HG03469 (cell line): ENCODE measurements around the gene AKAP13.
A peak's percentile ranks its signal among the peaks of the same experiment; 100 is the strongest.

Source experiments
- ATAC-seq: cut with Tn5 transposase; IDR thresholded peaks from one replicate; pipeline ENCODE4 v1.9.1; 2021; ENCODE audit warnings: mild to moderate bottlenecking, moderate library complexity, moderate number of reproducible peaks; ENCODE audit not compliant: unreplicated experiment

AKAP13 gene

DNA sequence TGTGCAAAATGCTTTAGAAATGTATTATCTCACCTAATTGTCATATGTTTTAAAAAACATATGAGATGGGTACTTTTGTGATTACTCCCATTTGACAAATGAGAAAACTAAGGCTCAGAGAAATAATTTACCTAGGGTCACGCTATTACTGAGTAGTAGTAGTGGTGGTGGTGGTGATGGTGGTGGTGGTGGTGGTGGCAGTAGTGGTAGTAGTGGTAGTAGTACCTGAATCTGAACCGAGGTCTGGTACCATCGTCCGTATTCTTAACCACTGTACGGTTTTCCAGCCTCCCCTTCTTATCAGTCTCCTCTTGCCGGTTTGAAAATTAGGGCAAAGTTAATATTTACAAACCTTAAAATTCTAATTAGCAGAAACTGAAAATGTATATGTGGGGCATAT, 311.9 kb downstream of the AKAP13 start:
- no peak for ATAC-seq

DNA sequence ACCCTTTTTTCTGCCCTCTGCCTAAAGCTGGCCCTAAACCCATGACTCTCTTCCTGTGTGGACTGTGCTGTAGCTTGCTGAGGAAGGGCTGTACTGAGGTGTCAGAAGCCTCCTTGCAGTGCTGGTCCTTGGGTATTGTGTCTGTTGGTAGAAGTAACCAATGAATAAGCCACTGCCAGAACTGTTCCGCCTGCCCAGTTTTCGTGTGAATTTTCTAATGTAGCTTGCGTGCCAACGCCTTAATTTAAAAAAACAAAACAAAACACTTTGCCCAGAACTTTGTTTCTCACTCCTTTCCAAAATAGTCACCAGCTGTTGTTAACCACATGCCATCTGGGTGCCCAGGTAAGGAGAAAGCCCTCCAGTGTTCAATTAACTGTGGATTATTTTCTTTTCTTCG, 312.5 kb downstream of the AKAP13 start:
- peak; percentile 40 for ATAC-seq

DNA sequence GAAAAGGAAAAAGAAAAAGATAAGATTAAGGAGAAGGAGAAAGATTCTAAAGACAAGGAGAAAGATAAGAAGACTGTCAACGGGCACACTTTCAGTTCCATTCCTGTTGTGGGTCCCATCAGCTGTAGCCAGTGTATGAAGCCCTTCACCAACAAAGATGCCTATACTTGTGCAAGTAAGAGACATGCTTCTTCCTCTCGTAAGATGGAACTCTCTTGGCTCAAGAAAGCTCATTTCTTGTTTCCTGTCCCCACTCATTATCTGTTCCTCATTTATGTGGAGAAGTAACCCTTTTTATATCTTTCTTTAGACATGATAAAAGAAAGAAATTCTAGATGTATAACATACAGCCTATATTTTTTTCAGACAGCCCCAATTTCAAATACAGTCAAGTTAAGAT, 312.9 kb downstream of the AKAP13 start:
- ATAC-seq: no peak

DNA sequence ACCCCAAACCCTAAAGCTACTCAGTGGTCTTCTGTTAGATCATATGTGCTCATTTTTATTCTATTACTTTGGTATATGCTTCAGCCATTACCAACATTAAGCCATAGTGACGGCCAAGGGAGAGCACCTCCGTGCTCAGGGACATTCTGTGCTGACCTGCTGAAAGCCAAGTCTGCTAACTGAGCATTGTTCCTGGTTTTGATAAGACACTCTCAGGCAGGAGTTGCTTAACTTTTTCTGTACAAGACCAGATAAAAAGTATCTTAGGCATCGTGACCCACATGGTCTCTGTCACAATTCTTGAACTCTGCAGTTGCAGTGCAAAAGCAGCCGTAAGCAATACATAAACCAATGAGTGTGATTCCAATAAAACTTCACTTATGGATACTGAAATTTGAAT, 313.7 kb downstream of the AKAP13 start:
- no peak for ATAC-seq

DNA sequence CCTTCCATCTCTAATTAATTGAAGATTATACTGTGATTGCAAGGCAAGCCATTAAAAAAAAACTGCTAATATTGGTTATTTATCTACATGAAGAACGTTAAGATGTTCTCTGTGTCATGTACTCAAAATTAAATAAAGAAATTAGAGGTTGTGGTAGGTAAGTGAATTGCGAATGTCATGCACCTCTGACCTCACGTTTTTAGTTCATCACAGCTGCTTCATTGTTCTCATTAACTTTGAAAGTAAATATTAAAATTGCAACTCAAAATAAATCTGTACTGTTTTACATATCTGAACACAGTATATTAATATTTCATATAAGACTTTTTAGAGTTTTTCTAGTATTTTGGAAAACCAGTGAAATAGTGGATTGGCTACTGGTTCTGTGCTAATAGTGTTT, 320.4 kb downstream of the AKAP13 start:
- ATAC-seq: no peak

DNA sequence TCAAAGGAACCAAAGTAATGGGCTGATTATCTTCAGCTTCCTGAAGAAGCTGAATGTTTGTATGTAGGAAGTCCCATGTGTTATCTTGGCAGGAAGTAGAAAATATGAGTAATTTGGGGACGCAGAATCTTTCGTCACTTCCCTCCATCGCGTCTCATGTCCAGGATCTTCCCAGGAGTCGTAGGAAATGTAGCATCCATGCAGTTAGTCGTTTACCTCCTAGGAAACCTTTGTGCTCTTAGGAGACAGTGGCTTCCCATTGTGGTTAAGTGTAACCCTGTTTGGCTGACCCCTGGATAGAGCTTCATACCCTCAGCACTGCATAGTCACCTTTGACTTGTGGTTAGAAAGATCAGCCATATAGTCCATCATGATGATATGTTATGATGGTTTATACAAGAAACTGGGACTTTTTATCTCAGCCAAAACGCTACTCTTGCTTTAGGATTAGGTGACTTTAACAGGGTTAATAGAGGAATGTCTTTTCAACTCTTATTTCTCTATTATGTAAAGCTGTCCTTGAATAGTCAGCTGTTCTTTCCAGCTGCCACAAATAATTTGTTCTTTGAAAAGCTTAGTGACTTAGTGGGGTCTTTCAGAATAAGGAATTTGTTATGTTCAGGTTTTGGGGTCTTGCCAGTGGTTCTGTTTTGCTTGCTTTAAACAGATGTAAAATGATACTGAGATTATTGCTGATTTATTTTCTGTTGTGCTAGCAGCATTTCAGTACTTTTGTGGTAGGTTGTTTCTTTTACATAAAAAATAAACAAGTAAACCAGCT, 322.1 kb downstream of the AKAP13 start:
- ATAC-seq: no peak

DNA sequence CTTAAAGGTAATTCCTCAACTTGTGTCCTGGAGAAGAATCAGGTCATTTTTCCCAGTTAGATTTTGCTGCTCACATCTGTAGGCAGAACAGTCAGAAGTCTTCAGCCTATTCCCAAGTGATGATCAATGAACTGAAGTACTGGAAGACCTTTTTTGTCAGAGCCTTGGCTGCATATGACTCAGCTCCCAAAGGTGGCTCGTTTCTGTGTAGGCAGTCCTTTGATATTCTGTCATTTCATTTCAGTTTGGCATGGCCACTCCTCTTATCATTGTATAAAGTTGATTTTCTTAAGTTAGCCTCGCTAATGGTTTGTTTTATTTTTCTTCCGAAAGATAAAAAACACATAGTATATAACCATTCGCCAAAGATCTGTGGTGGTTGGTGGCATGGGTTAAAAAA, 323.7 kb downstream of the AKAP13 start:
- ATAC-seq: no peak

DNA sequence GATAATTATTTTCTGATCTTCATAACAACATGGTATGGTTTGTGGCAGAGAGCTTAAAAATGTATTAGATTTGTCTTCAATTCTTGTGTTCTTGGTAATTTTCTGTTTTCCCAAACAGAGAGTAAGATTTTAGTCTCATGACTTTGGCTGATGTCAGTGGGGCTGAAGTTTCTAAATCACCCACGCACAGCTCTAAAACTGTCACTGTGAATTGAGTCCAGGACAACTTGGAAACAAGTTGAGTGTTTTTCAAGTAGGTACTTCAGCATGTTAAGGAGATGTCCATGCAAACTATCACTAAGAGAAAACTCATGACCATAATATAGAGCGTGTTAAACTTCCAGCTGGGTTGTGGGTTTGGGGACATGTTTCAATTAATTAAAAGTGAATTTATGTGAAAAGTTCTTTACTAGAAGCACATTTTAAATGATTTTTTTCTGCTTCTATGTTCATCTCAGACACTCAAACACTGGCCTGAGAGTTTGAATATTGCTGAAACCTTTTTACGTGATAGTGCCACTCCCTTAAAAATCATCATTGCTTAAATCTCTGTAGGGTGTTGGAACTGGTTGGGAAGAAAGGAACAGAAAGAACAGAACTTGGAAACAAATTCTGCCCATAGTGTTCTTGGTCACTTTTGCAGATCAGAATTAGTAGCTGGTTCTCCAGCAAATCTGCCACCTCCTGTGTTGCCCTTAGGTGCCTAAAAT, 324.5 kb downstream of the AKAP13 start:
- ATAC-seq: no peak

DNA sequence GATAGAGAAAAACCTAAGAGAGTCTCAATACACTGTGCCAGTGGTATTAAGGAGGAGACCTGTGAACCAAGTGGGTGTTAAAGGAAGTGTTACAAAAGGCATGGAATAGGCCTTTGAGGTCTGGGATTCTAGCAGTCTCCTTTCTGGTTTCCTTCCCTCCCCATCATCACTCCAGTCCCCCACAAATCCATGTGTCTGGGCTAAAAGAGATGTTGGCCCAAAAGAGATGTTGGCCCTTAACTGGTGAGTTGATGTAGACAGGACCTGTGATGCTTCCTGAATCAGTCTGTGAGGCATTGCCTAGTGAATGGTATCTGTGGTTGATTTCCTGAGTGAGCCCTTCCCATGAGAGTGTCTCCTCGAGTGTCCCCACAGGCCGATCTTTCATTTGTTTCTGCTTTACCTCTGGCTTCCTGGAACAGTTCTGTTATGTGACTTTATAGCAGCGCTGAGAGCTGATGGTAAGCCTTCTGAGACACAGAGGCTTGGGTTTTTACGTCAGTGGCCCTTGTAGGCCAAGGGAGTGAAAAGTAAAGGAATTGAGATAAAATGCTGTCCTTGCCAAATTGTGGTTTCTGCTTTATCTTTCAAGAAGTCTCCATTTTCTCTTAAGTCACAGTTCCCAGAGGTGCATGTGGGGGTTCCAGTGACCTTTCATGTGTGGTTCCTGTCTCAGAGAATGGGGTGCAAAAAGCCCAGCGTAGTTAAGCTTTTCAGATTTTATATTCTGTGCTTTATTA, 326.5 kb downstream of the AKAP13 start:
- no peak for ATAC-seq

DNA sequence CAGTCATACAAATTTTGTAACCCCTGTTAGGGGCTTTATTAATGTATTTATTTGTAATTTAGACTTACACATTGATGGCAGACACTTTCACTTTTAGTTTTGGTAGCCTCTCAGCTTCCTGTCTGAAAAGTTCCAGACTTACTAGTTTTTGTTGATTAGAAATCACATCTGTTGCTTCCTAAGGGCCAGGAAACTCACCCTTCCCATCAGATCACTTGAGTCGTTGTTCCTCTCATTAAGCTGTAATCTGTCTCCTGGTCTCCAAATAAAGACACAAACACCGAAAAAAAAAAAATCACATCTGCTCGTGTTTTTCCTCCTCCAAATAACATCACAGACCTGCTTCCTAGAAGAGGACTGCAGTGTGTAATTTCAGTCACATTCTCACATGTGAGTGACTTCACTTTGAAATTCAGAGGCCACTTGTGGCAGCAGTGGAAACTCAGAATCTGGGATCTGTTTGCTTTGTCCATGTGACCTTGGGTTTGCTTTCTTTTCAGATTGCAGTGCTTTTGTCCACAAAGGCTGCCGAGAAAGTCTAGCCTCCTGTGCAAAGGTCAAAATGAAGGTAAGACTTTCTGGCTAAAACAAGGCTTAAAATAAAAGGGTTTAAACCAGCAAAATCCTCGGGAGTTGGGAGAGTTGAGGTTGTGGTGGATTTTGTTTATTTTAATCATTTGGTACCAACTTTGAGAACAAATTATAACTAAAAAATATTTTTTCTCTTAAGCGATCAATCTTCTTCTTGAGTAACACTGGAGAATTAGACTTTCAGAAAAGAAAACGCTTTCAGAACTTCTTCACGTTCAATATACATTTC, 327.3 kb downstream of the AKAP13 start:
- no peak for ATAC-seq

DNA sequence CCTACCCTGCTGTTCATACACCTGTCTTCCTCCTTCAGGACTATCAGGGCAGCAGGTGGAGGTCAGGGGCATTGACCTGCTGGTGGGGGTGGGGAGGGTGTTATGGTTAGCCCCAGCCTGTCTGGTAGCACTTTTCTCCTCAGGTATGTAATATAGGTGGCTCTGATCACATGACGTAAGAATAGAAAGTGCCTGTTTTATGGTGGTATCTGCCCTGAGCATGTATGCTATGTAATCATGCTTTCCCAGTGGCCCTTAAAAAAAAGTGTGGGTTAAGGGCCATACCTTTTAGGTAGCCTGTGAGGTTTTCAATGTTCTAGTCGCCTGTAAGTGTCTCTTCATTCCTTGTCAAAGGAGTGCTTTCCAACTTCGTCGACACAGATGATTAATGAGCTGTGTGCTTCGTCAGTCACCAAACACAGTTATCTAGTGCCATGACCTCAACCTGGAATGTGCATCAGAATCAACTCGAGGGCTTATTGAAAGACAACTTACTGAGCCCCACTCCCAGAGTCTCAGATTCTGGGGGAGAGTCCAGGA, 328.1 kb downstream of the AKAP13 start:
- no peak for ATAC-seq

DNA sequence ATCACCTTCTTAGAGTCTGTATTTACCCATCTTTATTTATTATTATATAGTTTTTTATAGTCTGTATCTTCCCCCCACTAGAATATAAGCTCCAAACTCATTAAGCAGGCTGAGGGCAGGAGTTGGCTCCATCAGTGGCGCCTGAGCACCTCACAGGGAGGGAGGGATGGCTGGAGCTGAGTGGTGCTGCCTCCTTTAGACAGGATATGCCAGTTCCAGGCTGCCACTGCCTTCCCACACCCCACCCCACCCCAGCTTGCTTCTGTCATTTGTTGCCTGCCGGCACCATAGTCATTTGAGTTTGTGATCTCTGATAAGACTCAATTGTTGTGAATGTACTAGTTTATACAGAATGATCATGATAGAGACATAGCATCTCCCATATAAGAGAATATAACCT, 328.8 kb downstream of the AKAP13 start:
- ATAC-seq: no peak

DNA sequence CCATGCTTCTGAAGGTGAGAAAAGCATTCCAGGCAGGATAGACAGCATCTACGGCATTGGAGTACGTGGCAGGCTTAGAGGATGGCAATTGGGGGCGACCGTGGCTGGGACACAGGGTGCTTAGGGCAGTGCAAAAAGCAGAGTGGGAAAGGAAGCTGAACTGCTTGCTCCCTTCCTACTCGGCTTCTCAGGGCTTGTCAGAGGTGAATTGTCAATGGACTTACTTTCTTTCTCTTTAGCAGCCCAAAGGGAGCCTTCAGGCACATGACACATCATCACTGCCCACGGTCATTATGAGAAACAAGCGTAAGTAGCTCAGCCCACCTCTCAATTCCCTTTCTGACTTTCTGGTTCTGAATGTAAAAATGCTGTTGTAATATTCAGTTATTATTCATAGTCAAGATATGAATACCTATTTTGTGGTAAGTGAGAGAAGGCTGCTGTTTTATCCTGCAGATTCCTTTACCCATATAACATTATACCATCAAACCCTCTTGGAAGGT, 330.0 kb downstream of the AKAP13 start:
- peak; percentile 32 for ATAC-seq

DNA sequence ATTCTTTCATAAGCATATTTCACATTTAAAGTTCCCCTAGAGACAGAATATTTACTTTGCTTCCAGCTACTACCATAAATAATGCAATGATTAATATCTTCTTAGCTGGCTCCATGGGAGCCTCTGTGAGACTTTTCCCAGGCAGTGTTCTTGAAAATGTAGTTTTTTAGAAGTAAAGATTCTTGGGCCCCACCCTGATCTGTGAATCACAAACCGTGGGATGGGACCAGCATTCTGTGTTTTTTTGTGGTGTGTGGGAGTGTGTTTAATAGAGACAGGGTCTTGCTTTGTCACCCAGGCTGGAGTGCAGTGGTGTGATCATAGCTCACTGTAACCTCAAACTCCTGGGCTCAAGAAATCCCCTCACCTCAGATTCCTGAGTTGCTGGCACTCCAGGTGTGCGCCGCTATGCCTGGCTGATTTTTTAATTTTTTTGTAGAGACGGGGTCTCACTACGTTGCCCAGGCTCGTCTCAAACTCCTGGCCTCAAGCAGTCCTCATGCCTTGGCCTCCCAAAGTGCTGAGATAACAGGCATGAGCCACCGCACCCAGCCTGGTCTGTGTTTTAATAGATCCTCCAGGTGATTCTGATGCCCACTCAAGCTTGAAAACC, 331.3 kb downstream of the AKAP13 start:
- no peak for ATAC-seq

DNA sequence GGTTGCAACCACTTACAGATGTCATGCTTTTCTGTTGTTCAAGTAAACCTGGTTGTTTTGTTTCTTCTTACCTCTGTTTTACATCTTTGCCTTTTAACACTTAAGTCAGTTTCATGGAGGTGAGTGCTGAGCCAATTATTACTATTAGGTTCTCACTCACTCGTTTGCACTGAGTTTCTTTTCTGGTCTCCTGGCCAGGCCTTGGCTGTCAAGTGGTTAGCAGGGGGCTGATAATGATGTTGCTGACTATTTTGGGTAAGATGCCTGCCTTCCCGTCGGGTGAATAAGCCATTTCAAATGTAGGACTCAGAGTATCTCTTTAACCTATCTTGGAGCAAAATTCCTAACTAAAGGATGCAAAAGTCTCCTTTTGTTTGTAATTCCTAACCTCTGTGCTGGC, 335.9 kb downstream of the AKAP13 start:
- ATAC-seq: no peak

DNA sequence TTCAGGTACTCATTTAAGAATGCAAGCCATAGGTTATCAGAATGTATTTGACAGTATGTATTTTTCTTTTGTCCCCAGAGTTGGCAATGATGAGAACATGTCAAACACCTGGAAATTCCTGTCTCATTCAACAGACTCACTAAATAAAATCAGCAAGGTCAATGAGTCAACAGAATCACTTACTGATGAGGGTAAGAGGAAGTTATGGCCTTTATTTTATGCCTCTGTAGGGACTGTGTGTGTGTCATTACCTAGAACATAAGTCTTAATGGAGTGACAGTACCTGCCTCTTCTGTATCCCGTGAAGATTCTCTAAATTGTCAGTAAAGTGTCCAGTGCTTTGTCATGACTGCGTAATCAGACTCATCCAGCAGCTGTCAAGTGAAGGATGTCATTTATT, 336.8 kb downstream of the AKAP13 start:
- ATAC-seq: no peak

DNA sequence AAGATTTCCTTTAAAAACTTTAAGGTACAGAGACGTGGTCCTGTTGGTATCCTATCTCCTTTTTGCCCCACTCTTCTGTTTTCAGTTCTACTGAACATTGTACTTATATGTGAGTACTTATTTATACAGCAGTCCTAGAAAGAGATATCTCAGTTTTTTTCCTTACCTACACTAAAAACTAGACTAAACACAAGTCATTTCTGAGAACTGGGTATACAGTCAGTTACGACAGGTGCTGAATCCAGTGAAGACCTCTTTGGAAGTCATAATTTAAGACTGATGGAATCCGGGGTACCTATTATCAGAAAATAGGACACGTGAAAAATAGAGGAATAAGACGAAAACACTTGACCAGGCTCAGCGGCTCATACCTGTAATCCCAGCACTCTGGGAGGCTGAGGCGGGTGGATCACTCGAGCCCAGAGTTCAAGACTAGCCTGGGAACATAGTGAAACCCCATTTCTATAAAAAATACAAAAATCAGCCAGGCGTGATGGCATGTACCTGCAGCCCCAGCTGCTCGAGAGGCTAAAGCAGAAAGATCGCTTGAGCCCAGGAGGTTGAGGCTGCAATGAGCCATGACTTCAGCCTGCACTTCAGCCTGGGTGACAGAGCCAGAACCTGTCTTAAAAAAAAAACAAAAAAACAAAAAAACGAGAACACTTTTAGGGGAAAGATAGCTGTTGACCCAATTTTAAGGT, 338.0 kb downstream of the AKAP13 start:
- ATAC-seq: peak; percentile 46

DNA sequence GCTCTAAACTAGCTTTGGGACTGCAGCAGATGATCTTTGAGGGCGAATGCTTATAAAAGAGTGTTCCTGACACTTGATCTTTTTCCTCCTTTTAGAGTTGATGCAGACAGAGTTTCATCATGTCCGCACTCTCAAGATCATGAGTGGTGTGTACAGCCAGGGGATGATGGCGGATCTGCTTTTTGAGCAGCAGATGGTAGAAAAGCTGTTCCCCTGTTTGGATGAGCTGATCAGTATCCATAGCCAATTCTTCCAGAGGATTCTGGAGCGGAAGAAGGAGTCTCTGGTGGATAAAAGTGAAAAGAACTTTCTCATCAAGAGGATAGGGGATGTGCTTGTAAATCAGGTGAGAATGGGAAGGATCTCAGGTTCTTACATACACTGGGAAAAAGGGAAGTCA, 338.6 kb downstream of the AKAP13 start:
- ATAC-seq: no peak

DNA sequence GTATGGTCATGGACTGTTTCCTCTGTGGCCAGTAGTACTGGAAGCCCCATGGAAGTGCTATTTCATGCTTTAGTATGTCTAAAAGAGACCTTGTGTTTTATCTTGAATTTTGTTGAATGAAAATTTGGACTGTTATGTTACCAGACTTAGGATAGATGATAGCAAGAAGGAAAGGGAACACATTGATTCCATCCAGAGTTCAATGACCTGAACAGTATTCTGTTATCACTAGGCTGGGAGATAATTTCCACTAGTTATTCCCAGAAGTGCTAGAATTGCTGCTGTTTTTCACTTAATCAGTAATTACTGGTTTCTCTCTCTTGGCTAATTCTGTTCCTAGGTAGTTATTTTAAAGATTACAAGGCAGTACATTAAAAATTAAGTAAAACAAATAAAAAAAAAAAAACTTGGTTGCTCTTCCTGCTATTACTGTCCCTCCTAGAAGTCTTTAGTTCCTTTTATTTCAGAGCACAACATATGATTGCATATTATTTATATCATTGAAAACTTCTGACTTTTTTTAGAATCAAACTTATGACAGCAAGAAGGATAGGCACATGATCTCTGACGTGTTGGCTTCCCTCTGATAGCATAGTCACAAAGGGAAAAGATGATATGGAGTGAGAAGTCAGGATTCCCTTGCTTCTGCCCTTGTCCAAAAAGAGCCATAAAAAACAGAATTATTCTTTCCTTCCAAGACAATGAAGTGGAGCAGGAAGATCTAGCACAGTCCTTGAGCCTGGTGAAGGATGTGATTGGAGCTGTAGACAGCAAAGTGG, 342.2 kb downstream of the AKAP13 start:
- no peak for ATAC-seq
